GM21717 (cell line): Measurements from ENCODE around the gene TUBB4A.

Experiments used
- ATAC-seq: cut with Tn5 transposase; IDR thresholded peaks from one replicate; pipeline ENCODE4 v1.9.1; 2021; ENCODE audit warnings: mild to moderate bottlenecking, moderate library complexity; ENCODE audit not compliant: unreplicated experiment

TUBB4A gene

GRCh38 chr19:6472713-6473112 lies 29.4 kb downstream of the TUBB4A start:
- no peak for ATAC-seq

GRCh38 chr19:6471076-6471475 lies 31.0 kb downstream of the TUBB4A start:
- no peak for ATAC-seq

- ATAC-seq, result no peak
Measured at GRCh38 chr19:6470173-6470572, 31.9 kb downstream of the TUBB4A start.

- no peak for ATAC-seq
Measured at GRCh38 chr19:6467384-6467783, 34.7 kb downstream of the TUBB4A start.

GRCh38 chr19:6466526-6467248 lies 35.4 kb downstream of the TUBB4A start:
- ATAC-seq, result no peak

GRCh38 chr19:6465663-6466062 lies 36.4 kb downstream of the TUBB4A start:
- no peak for ATAC-seq

- no peak for ATAC-seq
Measured at GRCh38 chr19:6465006-6465405, 37.1 kb downstream of the TUBB4A start.

- ATAC-seq, result no peak
Measured at GRCh38 chr19:6464070-6464873, 37.8 kb downstream of the TUBB4A start, which contains the start of gene CRB3. CRB3 (plus strand) TSS chr19:6464271; CDS start chr19:6464702, 431 bp downstream.

GRCh38 chr19:6460099-6460884 lies 41.8 kb downstream of the TUBB4A start:
- ATAC-seq, result peak; percentile 70

GRCh38 chr19:6459262-6460098 lies 42.6 kb downstream of the TUBB4A start, which contains the start of gene SLC25A23:
SLC25A23 (minus strand) TSS chr19:6459792; CDS start chr19:6459628, 164 bp downstream.
- peak; percentile 15 for ATAC-seq

GRCh38 chr19:6458695-6459261 lies 43.3 kb downstream of the TUBB4A start:
- ATAC-seq, result no peak

GRCh38 chr19:6457958-6458694 lies 44.0 kb downstream of the TUBB4A start:
- ATAC-seq, result no peak

- no peak for ATAC-seq
Measured at GRCh38 chr19:6455924-6456323, 46.2 kb downstream of the TUBB4A start.

GRCh38 chr19:6453951-6454565 lies 48.1 kb downstream of the TUBB4A start:
- ATAC-seq, result no peak

- ATAC-seq, result no peak
Measured at GRCh38 chr19:6452899-6453298, 49.2 kb downstream of the TUBB4A start.

- ATAC-seq, result no peak
Measured at GRCh38 chr19:6452223-6452614, 49.9 kb downstream of the TUBB4A start.

- no peak for ATAC-seq
Measured at GRCh38 chr19:6451583-6452222, 50.4 kb downstream of the TUBB4A start.

- ATAC-seq, result no peak
Measured at GRCh38 chr19:6450166-6450565, 51.9 kb downstream of the TUBB4A start.
